Stromal cell of bone marrow (primary cell): ENCODE results near the gene ZNF226.
"Not testable (repeated sequence)": the region's sequence is repeated elsewhere in the genome, so short reads cannot be mapped to it uniquely, and the experiment has no call there.

Experiments
- DNase-seq: peaks from one replicate; pipeline ENCODE4 v3.0.0-alpha.2; 2012; ENCODE audit warnings: low read depth

The ZNF226 gene

DNA sequence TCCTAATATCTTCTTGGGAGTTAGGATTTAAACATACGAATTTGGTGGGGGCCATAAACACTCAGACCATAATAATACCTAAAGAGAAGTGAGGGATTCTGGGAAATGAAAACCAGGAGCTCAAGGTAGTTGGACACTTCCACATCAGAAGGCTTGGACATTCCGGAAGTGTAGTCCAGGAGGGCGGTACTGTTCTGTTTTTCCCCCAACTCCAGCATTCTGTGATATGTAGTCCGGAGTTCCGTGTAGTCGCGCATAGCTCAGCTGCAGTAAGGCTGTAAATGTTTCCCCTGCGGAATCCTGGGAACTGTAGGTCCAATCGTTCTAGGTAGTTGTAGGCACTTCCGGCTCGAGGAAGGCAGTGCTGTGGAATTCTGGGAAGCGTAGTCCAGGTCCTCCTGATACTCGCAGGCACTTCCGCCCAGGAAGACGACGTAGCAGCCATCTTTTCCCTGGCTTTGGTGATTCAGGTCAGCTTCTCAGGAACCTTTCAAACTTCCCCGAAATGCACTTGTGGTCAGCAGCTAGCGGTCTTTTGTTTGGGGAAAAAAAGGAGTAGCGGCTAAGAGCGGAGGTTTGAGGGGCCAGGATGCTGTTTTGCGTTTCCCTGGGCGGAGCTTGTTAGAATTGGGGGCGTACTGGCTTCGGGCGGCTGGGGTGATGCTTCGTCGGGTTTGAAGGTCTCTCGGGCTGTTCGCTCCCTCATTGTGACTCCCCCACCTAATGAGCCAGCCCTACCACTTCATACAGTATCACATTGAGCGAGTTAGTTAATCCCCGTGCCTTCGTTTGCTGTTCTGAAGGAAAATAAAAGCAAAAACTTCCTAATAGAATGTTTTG is at the start of gene ZNF226:
Gene ZNF226 (plus strand): TSS at position 428 of the 840 bp plus-strand sequence. CDS start 4,981 bp downstream, outside the sequence.
- DNase-seq = peak; percentile 99

DNA sequence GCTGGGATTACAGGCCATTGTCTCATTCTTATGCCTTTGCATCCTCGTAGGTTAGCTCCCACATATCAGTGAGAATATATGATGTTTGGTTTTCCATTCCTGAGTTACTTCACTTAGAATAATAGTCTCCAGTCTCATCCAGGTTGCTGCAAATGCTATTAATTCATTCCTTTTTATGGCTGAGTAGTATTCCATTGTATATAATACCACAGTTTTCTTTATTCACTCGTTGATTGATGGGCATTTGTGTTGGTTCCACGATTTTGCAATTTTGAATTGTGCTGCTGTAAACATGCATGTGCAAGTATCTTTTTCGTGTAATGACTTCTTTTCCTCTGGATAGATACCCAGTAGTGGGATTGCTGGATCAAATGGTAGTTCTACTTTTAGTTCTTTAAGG is 43.7 kb upstream of the ZNF226 start:
- DNase-seq = not testable (repeated sequence)

DNA sequence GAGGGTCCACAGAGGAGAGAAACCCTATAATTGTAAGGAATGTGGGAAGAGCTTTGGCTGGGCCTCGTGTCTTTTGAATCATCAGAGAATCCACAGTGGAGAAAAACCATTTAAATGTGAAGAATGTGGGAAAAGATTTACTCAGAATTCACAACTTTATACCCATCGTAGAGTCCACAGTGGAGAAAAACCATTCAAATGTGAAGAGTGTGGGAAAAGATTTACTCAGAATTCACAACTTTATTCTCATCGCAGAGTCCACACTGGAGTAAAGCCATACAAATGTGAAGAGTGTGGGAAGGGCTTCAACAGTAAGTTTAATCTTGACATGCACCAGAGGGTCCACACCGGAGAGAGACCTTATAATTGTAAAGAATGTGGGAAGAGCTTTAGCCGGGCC is 32.9 kb upstream of the ZNF226 start:
- DNase-seq = no peak

DNA sequence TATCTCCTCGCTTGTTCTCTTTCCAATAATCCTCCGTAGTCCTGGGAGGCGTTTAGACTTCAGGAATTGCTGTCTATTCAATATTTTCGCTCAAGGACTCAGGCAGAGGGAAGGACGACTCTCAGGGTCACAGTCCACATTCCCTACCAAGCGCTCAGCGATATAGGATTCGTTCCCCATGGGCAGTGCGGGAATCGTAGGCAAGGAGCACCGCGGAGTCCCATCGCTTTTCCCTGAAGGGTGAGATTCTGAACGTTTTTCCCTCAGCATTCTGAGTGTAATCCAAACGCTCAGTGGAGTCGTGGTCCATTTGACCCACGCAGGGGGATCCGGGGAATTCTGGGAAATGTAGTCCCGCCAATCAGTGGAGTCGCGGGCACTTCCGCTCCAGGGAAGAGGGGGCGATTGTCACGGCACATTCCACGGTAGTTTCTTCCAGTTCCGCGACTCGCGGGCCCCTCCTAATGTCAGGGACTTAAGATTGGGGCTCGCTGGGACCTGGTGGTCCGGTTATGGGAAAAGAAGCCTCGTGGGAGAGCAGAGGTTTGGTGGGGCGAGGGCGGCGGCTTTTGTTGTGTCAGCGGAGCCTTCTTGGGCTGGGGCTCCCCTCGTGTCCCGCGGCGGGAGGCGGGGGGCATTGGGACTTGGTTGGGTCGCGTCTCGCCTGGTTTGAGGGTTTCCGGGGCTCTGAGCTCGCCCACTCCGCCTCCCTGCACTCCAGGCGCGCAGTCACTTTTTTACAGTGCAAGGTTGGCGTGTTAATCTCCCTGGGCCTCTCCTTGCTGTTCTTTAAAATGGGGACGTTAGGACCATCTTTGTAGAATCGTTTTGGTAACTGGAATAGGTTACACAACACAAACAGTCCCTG is 23.5 kb upstream of the ZNF226 start, which contains the start of gene ZNF234:
Gene ZNF234 (plus strand): TSS at position 364 of the 868 bp plus-strand sequence. CDS start 3,079 bp downstream, outside the sequence.
- DNase-seq = peak; percentile 82

DNA sequence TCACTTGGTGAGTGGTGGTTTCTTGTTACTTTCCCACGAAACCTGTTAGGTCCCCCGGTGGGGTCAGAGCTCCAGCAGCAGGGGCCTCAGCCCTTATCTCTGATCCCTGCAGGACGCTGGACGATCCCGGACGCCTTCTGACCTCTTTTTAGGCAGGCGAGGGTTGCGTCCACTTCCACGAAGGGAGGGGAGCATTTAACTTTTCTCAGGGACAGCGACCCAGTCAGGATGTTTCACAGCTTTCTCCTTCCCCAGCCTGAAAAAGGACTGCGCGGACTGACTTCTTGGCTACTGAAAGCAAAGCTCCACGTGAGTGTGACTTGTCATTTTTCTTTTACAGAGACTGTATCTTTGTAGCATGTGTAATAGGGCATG is 22.9 kb upstream of the ZNF226 start:
- DNase-seq = no peak

DNA sequence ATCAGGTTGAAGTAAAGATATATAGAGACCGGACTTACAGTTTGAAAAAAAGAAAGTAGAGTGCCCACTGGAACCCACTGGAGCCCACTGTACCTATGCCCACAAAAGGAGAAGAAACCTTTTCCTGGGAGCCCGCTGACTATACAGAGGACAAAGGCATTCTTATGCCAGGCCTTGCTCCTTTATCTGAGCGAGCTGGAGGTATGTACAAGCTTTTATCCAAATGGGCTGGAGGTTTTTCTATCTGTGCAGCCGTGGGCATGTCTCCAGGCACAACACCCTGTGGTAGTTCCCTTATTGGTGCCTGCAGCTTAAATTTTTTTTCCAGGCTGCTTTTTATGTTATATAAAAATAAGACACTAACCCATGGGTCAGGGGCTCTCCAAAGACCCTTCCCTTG is 15.1 kb upstream of the ZNF226 start:
- DNase-seq = no peak

DNA sequence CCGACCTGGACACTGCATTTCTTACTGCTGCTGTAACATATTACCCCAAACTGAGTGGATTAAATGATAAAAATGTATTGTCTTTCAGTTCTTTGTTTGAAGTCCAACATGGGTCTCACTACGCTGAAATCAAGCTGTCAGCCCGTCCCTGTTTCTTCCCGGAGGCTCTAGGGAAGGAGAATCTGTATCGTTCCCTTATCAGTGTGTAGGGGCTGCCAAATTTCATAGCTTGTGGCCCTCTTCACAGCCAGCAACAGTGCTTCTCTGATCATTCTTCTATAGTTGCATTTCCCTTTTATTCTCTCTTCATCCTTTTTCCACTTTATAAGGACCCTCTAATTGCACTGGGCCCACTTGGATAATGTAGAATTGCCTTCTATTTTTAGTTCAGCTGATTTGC is 13.4 kb upstream of the ZNF226 start:
- no peak for DNase-seq

DNA sequence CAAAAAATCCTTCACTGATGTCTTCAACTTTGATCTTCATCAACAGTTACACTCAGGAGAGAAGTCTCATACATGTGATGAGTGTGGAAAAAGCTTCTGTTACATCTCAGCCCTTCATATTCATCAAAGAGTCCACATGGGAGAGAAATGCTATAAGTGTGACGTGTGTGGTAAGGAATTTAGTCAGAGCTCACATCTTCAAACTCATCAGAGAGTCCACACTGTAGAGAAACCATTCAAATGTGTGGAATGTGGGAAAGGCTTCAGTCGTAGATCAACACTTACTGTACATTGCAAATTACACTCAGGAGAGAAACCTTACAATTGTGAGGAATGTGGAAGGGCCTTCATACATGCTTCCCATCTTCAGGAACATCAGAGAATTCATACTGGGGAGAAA is 8.4 kb upstream of the ZNF226 start:
- no peak for DNase-seq

DNA sequence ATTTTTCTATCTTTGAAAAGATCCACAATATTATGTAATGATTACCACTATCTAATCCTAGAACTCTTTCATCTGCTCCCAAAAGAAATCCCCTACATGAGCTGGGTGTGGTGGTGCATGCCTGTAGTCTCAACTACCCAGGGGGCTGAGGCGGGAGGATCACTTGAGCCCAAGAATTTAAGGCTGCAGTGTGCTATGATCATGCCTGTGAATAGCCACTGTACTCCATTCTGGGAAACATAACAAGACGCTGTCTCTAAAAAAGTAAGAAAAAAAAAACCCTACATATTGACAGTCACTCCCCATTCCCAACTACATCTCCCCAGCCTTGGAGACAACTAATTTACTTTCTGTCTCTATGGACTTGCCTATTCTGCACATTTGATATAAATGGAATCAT is 1.1 kb upstream of the ZNF226 start:
- DNase-seq = no peak

DNA sequence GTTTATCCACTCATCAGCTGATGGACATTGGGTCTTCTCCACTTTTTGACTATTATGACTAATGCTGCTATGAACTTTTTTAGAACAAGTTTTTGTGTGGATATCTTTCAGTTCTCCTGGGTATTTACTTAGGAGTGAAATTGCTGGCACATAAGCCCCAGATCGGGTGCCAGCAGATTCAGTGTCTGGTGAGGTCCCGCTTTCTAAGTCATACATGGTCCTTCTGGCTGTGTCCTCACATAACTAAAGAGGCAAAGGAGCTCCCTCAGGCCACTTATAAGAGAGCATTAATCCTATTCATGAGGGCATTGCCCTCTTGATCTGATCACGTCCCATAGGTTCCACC is 600 bp upstream of the ZNF226 start:
- DNase-seq = no peak

DNA sequence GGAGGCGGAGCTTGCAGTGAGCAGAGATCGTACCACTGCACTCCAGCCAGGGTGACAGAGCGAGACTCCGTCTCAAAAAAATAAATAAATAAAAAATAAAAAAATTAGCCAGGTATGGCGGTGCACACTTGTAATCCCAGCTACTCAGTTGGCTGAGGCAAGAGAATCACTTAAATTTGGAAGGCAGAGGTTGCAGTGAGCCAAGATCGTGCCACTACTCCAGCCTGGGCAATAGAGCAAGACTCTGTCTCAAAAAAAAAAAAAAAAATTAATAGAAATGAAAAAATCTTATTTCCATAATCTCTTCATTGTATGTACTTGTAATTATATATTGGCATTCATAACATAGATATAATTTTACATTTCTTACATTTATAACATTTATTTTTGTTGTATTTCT is 5.8 kb downstream of the ZNF226 start:
- DNase-seq = not testable (repeated sequence)

DNA sequence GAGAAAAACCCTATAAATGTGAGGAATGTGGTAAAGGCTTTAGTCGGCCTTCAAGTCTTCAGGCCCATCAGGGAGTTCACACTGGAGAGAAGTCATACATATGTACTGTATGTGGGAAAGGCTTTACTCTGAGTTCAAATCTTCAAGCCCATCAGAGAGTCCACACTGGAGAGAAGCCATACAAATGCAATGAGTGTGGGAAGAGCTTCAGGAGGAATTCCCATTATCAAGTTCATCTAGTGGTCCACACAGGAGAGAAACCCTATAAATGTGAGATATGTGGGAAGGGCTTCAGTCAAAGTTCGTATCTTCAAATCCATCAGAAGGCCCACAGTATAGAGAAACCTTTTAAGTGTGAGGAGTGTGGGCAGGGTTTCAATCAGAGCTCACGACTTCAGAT is 11.7 kb downstream of the ZNF226 start:
- no peak for DNase-seq

DNA sequence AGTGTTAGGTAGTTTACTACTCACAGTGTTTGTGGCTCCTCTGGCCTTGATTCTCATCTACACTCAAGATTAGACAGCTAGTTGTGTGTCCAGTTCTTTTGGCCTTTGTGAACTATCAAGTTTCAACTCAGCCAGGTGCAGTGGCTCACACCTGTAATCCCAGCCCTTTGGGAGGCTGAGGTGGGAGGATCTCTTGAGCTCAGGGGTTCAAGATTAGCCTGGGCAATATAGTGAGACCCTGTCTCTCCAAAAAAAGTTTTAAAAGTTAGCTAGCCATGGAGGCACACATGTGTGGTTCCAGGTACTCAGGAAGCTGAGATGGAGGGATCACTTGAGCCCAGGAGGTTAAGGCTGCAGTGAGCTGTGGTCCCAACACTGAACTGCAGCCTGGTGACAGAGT is 16.1 kb downstream of the ZNF226 start:
- DNase-seq = no peak

DNA sequence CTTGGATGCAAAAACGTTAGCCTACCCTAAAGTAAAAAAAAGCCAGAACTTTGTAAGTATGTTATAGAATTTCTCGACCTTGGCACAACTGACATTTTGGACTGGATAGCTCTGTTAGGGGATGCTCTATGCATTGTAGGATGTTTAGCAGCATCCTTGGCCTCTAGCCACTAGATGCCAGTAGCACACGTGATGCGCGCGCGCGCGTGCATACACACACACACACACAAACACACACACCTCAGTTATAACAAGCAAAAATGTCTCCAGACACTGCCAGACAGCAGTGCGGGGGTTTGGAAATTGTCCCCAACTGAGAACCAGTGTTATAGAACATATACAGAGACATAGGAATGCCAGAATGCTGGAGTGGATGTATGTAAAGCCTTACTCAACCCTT is 17.2 kb downstream of the ZNF226 start:
- no peak for DNase-seq

DNA sequence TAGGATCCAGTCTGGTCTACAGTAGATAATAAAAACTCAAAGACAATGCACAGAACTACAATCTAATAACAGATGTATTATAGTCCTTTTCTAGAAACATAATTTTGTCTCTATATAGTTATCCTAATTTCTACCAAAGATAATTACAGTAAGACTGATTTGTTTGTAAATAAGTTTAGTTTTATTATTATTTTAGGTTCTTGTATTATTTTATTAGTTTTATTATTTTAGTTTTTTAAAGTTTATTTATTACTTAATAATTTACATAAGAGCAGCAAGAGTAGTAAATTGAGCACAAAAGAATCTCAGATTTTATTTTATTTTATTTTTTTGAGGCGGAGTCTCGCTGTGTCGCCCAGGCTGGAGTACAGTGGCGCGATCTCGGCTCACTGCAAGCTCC is 25.1 kb downstream of the ZNF226 start:
- DNase-seq = no peak

DNA sequence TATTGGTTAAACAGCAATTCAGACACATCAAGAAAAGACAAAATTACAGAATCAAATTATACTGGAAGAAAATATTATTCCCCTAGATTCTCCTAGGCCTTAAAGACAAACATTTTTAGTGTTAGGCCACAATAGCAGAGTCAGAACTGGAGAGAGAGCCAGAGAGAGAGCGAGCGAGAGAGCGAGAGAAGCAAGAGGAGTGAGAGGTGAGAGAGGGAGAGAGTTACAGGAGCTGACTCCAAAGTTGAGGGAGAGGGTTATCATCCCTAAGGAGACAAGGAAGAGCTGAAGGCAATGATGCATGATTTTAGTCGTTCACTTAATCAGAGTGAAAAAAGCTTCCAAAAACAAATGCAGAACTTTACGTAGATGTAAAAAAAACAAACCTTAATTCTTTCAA is 27.2 kb downstream of the ZNF226 start:
- no peak for DNase-seq

DNA sequence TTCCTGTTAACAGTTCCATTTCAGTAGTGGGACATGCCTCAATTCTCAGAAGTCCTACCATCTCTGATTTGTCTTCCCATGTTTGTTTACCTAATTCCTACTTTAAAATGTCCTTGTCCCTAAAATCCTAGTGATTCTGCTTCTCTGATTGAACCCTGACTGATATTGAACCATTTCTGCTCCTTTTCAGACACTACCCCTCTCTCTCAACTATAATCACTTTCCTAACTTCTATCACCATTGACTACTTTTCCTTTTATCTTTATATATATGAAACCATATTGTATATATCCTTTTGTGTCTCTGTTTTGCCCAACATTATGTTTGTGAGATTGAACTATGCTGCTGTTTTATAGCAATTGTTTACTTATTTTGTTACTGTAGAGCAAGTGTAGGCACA is 31.9 kb downstream of the ZNF226 start:
- DNase-seq = no peak

DNA sequence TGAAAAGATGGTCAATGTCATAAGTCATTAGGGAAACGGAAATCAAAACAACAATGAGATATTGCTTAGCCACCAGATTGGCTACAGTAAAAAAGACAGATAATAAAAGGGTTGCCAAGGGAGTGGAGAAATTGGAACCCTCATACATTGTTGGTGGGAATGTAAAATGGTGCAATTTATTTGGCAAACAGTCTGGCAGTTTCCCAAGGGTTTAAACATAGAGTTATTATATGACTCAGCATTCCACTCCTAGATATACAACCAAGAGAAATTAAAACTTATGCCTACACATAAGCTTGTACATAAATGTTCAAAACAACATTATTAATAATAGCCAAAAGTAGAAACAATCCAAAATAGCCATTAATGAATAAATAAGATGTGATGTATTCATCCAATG is 37.6 kb downstream of the ZNF226 start:
- DNase-seq = peak; percentile 29

DNA sequence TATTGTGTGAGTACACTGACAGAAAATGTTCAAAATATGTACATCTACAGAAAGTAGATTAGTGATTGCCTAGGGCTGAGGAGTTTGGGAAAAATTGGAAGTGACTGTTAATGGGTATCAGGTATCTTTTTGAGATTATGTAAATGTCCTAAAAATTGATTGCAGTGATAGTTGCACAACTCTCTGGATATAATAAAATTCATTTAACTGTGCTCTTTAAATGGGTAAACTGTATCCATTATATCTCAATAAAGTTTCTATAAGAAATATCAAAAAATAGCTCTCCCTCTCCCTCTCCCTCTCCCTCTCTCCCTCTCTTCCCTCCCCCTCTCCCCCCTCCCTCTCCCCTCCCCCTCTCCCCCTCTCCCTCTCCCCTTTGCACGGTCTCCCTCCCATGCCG is 38.1 kb downstream of the ZNF226 start:
- no peak for DNase-seq

DNA sequence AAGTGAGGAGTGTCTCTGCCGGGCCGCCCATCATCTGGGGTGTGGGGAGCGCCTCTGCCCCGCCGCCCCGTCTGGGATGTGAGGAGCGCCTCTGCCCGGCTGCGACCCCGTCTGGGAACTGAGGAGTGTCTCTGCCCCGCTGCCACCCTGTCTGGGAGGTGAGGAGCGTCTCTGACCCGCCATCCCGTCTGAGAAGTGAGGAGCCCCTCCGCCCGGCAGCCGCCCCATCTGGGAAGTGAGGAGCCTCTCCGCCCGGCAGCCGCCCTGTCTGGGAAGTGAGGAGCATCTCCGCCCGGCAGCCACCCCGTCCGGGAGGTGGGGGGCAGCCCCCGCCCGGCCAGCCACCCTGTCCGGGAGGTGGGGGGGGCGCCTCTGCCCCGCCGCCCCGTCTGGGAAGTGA is 39.0 kb downstream of the ZNF226 start:
- DNase-seq = not testable (repeated sequence)

DNA sequence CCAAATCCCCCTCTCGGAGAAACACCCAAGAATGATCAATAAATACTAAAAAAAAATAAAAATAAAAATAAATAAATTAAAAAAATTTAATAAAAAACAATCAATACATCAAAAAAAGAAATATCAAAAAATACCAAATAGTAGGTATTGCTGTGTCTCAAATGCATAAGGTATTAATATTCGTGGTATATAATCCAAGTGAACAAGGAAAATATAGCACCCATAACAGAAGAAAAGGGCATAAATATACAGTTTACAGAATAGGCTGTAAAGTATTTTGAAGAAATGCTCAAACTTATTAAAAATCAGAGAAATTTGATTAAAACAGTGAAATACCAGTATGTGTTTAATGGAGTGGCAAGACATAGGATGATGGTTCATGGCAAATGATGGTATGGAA is 39.9 kb downstream of the ZNF226 start:
- DNase-seq = no peak

DNA sequence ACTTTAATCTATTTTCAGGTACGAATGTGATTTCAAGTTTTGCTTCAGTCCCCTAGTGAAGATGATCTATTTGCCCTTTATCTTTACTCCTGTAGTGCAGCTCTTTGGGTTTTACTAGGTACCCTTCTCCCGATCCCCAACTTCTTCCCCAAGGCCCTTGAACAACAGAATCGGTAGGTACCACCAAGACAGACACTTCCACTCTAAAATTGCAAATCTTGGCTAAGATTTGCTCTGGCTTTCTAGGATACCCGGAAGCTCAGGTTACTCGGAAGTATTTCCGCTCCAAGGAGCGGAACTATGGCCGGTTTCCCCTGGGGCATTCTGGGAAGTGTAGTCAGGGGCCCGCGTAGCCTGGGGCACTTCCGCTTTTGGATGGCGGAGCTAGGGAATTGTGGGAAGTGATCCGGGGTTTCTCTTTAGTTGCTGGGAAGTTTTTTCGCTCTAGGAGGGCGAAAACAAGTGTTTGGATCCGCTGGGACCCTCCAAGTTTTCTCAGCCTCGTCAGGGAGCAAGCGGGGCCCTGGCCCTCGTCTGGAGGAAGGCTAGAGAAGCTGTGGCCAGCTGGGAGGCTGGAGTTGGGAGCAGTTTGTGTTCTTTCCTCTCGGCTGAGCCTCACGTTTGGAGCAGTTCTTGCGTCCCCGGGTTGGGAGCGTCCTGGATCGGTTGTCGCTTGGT is 42.4 kb downstream of the ZNF226 start:
- peak; percentile 90 for DNase-seq
